ENCODE results near the gene ZDHHC13.

DNA sequence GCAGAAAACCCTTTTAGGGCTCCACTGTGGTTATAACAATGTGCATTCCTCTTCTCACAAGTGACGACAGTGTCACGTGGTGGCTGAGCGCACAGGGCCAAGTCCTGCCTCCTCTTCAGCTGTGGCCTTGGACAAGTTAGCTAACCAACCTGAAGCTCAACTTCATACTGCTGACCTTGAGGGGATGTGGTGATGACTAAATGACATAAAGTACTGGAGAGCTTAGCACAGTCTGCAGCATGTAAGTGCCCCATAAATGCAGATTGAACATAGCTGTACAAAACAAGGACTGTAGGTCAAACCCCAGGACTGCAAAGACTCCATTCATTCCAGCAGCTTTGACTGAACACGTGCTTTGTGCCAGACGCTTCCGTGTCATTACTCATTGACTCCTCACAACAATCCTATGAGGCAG is 36.4 kb upstream of the ZDHHC13 start:
- TF ChIP-seq ZNF138 (CRISPR knock-in tag; conservative IDR thresholded peaks at IDR 0.05) (no peak), JUN (CRISPR knock-in tag; IDR thresholded peaks at IDR 0.05) (no peak), SP1 (CRISPR knock-in tag; conservative IDR thresholded peaks at IDR 0.05) (no peak), CREB1 (CRISPR knock-in tag; IDR thresholded peaks at IDR 0.05) (no peak)
- TF ChIP-seq, protein P1, sequence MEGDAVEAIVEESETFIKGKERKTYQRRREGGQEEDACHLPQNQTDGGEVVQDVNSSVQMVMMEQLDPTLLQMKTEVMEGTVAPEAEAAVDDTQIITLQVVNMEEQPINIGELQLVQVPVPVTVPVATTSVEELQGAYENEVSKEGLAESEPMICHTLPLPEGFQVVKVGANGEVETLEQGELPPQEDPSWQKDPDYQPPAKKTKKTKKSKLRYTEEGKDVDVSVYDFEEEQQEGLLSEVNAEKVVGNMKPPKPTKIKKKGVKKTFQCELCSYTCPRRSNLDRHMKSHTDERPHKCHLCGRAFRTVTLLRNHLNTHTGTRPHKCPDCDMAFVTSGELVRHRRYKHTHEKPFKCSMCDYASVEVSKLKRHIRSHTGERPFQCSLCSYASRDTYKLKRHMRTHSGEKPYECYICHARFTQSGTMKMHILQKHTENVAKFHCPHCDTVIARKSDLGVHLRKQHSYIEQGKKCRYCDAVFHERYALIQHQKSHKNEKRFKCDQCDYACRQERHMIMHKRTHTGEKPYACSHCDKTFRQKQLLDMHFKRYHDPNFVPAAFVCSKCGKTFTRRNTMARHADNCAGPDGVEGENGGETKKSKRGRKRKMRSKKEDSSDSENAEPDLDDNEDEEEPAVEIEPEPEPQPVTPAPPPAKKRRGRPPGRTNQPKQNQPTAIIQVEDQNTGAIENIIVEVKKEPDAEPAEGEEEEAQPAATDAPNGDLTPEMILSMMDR (IDR thresholded peaks at IDR 0.05), result no peak
- TF ChIP-seq, protein P2, sequence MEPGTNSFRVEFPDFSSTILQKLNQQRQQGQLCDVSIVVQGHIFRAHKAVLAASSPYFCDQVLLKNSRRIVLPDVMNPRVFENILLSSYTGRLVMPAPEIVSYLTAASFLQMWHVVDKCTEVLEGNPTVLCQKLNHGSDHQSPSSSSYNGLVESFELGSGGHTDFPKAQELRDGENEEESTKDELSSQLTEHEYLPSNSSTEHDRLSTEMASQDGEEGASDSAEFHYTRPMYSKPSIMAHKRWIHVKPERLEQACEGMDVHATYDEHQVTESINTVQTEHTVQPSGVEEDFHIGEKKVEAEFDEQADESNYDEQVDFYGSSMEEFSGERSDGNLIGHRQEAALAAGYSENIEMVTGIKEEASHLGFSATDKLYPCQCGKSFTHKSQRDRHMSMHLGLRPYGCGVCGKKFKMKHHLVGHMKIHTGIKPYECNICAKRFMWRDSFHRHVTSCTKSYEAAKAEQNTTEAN (CRISPR knock-in tag; IDR thresholded peaks at IDR 0.05), result no peak
- TF ChIP-seq, protein P3, sequence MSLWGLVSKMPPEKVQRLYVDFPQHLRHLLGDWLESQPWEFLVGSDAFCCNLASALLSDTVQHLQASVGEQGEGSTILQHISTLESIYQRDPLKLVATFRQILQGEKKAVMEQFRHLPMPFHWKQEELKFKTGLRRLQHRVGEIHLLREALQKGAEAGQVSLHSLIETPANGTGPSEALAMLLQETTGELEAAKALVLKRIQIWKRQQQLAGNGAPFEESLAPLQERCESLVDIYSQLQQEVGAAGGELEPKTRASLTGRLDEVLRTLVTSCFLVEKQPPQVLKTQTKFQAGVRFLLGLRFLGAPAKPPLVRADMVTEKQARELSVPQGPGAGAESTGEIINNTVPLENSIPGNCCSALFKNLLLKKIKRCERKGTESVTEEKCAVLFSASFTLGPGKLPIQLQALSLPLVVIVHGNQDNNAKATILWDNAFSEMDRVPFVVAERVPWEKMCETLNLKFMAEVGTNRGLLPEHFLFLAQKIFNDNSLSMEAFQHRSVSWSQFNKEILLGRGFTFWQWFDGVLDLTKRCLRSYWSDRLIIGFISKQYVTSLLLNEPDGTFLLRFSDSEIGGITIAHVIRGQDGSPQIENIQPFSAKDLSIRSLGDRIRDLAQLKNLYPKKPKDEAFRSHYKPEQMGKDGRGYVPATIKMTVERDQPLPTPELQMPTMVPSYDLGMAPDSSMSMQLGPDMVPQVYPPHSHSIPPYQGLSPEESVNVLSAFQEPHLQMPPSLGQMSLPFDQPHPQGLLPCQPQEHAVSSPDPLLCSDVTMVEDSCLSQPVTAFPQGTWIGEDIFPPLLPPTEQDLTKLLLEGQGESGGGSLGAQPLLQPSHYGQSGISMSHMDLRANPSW (CRISPR knock-in tag; conservative IDR thresholded peaks at IDR 0.05; ENCODE audit: low read depth), result no peak
- TF ChIP-seq, protein P4, sequence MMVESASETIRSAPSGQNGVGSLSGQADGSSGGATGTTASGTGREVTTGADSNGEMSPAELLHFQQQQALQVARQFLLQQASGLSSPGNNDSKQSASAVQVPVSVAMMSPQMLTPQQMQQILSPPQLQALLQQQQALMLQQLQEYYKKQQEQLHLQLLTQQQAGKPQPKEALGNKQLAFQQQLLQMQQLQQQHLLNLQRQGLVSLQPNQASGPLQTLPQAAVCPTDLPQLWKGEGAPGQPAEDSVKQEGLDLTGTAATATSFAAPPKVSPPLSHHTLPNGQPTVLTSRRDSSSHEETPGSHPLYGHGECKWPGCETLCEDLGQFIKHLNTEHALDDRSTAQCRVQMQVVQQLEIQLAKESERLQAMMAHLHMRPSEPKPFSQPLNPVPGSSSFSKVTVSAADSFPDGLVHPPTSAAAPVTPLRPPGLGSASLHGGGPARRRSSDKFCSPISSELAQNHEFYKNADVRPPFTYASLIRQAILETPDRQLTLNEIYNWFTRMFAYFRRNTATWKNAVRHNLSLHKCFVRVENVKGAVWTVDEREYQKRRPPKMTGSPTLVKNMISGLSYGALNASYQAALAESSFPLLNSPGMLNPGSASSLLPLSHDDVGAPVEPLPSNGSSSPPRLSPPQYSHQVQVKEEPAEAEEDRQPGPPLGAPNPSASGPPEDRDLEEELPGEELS (CRISPR knock-in tag; IDR thresholded peaks at IDR 0.05), result no peak

All from WTC11 (cell line).